HEK293 (cell line): ENCODE data around the gene COL13A1.

Source experiments
- ZNF658 ChIP-seq: fragments of 450-650 bp; formaldehyde crosslinking; IDR thresholded peaks from 2 replicates; pipeline ENCODE4; 2016; ENCODE audit warnings: missing biosample characterization, missing genetic modification characterization
- ZNF776 ChIP-seq: fragments of 450-650 bp; formaldehyde crosslinking; IDR thresholded peaks from 2 replicates; pipeline ENCODE4 v1.5.0; 2017; ENCODE audit warnings: missing biosample characterization, missing genetic modification characterization, borderline replicate concordance
- TF ChIP-seq, protein P1 (sequence below): fragments of 450-650 bp; formaldehyde crosslinking; IDR thresholded peaks from 2 replicates; pipeline ENCODE4 v1.5.1; 2016; ENCODE audit warnings: missing biosample characterization, missing genetic modification characterization

DNA sequence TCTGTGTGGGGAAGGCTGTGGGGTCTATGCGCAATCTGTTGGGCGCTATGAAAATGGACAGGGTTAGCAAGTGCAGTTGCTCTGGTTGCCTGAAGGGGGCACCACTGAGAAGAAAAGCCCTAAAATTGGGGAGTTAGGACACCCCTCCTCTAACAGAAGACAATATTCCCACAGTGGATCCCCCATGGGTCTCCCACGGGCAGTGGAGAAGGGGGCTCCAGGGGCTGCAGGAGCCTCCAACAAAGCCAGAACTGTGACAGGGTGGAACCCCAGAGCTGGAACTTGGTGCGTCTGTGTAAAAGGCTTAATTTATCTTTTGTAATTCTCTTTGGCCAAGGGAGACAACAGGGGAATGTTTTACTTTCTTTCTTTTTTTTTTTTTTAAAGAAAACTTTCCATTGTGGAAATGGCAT, 12.5 kb upstream of the COL13A1 start:
- TF ChIP-seq ZNF658 (tag by site-specific recombination), result no peak
- TF ChIP-seq, protein P1, sequence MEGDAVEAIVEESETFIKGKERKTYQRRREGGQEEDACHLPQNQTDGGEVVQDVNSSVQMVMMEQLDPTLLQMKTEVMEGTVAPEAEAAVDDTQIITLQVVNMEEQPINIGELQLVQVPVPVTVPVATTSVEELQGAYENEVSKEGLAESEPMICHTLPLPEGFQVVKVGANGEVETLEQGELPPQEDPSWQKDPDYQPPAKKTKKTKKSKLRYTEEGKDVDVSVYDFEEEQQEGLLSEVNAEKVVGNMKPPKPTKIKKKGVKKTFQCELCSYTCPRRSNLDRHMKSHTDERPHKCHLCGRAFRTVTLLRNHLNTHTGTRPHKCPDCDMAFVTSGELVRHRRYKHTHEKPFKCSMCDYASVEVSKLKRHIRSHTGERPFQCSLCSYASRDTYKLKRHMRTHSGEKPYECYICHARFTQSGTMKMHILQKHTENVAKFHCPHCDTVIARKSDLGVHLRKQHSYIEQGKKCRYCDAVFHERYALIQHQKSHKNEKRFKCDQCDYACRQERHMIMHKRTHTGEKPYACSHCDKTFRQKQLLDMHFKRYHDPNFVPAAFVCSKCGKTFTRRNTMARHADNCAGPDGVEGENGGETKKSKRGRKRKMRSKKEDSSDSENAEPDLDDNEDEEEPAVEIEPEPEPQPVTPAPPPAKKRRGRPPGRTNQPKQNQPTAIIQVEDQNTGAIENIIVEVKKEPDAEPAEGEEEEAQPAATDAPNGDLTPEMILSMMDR (tag by site-specific recombination), result 0 out of 2 replicates have a peak, but pooled peaks have one; percentile 37
- TF ChIP-seq ZNF776, result no peak
